GM19463 (cell line): ENCODE data around the gene AKT3.

Experiments
- ATAC-seq: cut with Tn5 transposase; IDR thresholded peaks from one replicate; pipeline ENCODE4 v1.9.1; 2021; ENCODE audit warnings: mild to moderate bottlenecking, moderate library complexity; ENCODE audit not compliant: unreplicated experiment

The AKT3 gene

GRCh38 chr1:243520831-243521230 lies 329.2 kb downstream of the AKT3 start:
- ATAC-seq = no peak

- no peak for ATAC-seq
These were observed 335.1 kb downstream of the AKT3 start for GRCh38 chr1:243514927-243515326.

- no peak for ATAC-seq
These were observed 336.1 kb downstream of the AKT3 start for GRCh38 chr1:243513726-243514491.

GRCh38 chr1:243510928-243511327 lies 339.1 kb downstream of the AKT3 start:
- no peak for ATAC-seq

GRCh38 chr1:243508943-243509342 lies 341.1 kb downstream of the AKT3 start:
- ATAC-seq = no peak

GRCh38 chr1:243508303-243508713 lies 341.7 kb downstream of the AKT3 start:
- peak; percentile 62 for ATAC-seq

- ATAC-seq = no peak
These were observed 342.3 kb downstream of the AKT3 start for GRCh38 chr1:243507672-243508302.

- no peak for ATAC-seq
These were observed 342.9 kb downstream of the AKT3 start for GRCh38 chr1:243507001-243507671.

GRCh38 chr1:243505986-243506689 lies 343.9 kb downstream of the AKT3 start:
- peak; percentile 82 for ATAC-seq

- no peak for ATAC-seq
These were observed 346.9 kb downstream of the AKT3 start for GRCh38 chr1:243503155-243503554.

- no peak for ATAC-seq
These were observed 349.0 kb downstream of the AKT3 start for GRCh38 chr1:243501002-243501401.

GRCh38 chr1:243500512-243500911 lies 349.5 kb downstream of the AKT3 start:
- ATAC-seq = no peak

GRCh38 chr1:243499711-243500110 lies 350.3 kb downstream of the AKT3 start:
- no peak for ATAC-seq

GRCh38 chr1:243499248-243499647 lies 350.8 kb downstream of the AKT3 start:
- ATAC-seq = no peak

- no peak for ATAC-seq
These were observed 351.9 kb downstream of the AKT3 start for GRCh38 chr1:243497939-243498681.

- ATAC-seq = no peak
These were observed 353.2 kb downstream of the AKT3 start for GRCh38 chr1:243496806-243497205.

- ATAC-seq = no peak
These were observed 353.8 kb downstream of the AKT3 start for GRCh38 chr1:243496187-243496646.

GRCh38 chr1:243495442-243496186 lies 354.4 kb downstream of the AKT3 start:
- no peak for ATAC-seq

GRCh38 chr1:243494741-243495431 lies 355.2 kb downstream of the AKT3 start:
- ATAC-seq = no peak
